GM12872 (cell line): ENCODE results near the gene TTLL3.
A peak's percentile ranks its signal among the peaks of the same experiment; 100 is the strongest.

Experiments
- CTCF ChIP-seq: IDR thresholded peaks from 3 replicates; pipeline ENCODE4 v1.5.1; 2011; ENCODE audit warnings: low read depth, mild to moderate bottlenecking, low read length, moderate library complexity; ENCODE audit not compliant: insufficient read depth

TTLL3 gene

GRCh38 chr3:9800529-9800928 is 9.5 kb upstream of the TTLL3 start:
- TF ChIP-seq CTCF = peak; percentile 37; the same call in 1 of the 3 replicates

- TF ChIP-seq CTCF = no peak
Observed at GRCh38 chr3:9803494-9803893, 6.6 kb upstream of the TTLL3 start.

GRCh38 chr3:9804996-9805395 is 5.1 kb upstream of the TTLL3 start:
- no peak for TF ChIP-seq CTCF

- no peak for TF ChIP-seq CTCF
Observed at GRCh38 chr3:9806137-9806536, 3.9 kb upstream of the TTLL3 start.

- no peak for TF ChIP-seq CTCF
Observed at GRCh38 chr3:9806688-9807589, 3.1 kb upstream of the TTLL3 start.

- TF ChIP-seq CTCF = no peak
Observed at GRCh38 chr3:9807981-9808344, 2.1 kb upstream of the TTLL3 start.

- TF ChIP-seq CTCF = peak; percentile 51
Observed at GRCh38 chr3:9808345-9809037, 1.6 kb upstream of the TTLL3 start.
